Keratinocyte (primary cell): Measurements from ENCODE around the gene BLMH. TPM values are rescaled to one million over a fixed set of nuclear protein-coding genes. Genes with fewer than 3 reads are reported as not detected.

Experiments used
- DNase-seq: peaks from one replicate; pipeline ENCODE4 v3.0.0-alpha.2; 2011; ENCODE audit warnings: low read depth, missing footprints, low spot score
- FAIRE-seq: peaks from 2 replicates; lab custom pipeline; 2011; peaks lifted over from hg19 to GRCh38; lab: Jason Lieb, UNC
- H2AFZ ChIP-seq: 2 replicates; pipeline ENCODE4 v1.6.0; 2012; ENCODE audit warnings: low read length, control low read depth, inconsistent platforms; ENCODE audit not compliant: control insufficient read depth
- H3K27ac ChIP-seq: 2 replicates; pipeline ENCODE4 v1.5.1; 2011; ENCODE audit warnings: low read length; ENCODE audit not compliant: control insufficient read depth, insufficient read depth
- H3K27me3 ChIP-seq: 3 replicates; pipeline ENCODE4 v1.6.0; 2011; ENCODE audit warnings: low read length; ENCODE audit not compliant: control insufficient read depth, insufficient read depth; ENCODE audit errors: extremely low read depth
- H3K36me3 ChIP-seq, 2 experiments: 2 replicates in 1 of 2; 3 replicates in 1 of 2; pipeline ENCODE4 v1.5.1; 2011; ENCODE audit warnings: low read length in 2 of 2, mild to moderate bottlenecking in 1 of 2; ENCODE audit not compliant: control insufficient read depth in 2 of 2, insufficient read depth in 2 of 2; ENCODE audit errors: extremely low read depth in 1 of 2
- H3K4me1 ChIP-seq: 3 replicates; pipeline ENCODE4 v1.5.1; 2011; ENCODE audit warnings: low read length; ENCODE audit not compliant: control insufficient read depth, insufficient read depth; ENCODE audit errors: extremely low read depth
- H3K4me2 ChIP-seq: 3 replicates; pipeline ENCODE4 v1.6.0; 2011; ENCODE audit warnings: low read depth, low read length; ENCODE audit not compliant: control insufficient read depth, insufficient read depth; ENCODE audit errors: extremely low read depth
- H3K4me3 ChIP-seq, 3 experiments: fragments of 200-600 bp in 1 of 3; sonication (generic) in 1 of 3; 2 replicates in 2 of 3; 3 replicates in 1 of 3; pipeline ENCODE4 v1.5.1; 2011 to 2016; ENCODE audit warnings: low read length in 3 of 3, mild to moderate bottlenecking in 3 of 3, control low read depth in 2 of 3, inconsistent platforms in 1 of 3, low read depth in 1 of 3, mixed read lengths in 1 of 3, mixed run types in 1 of 3, moderate library complexity in 1 of 3; ENCODE audit not compliant: control insufficient read depth in 2 of 3, insufficient read depth in 2 of 3; ENCODE audit errors: extremely low read depth in 1 of 3
- H3K79me2 ChIP-seq: 2 replicates; pipeline ENCODE4 v1.6.0; 2012; ENCODE audit warnings: low read length; ENCODE audit not compliant: control insufficient read depth, insufficient read depth
- H3K9ac ChIP-seq: 3 replicates; pipeline ENCODE4 v1.6.0; 2011; ENCODE audit warnings: low read length; ENCODE audit not compliant: control insufficient read depth, insufficient read depth; ENCODE audit errors: extremely low read depth
- H3K9me1 ChIP-seq: 3 replicates; pipeline ENCODE4 v1.6.0; 2011; ENCODE audit warnings: low read length; ENCODE audit not compliant: control insufficient read depth, insufficient read depth; ENCODE audit errors: extremely low read depth
- H3K9me3 ChIP-seq: 2 replicates; pipeline ENCODE4 v1.5.1; 2012; ENCODE audit warnings: low read depth, low read length; ENCODE audit not compliant: control insufficient read depth
- H4K20me1 ChIP-seq: 3 replicates; pipeline ENCODE4 v1.6.0; 2011; ENCODE audit warnings: low read length; ENCODE audit not compliant: control insufficient read depth, insufficient read depth; ENCODE audit errors: extremely low read depth
- CTCF ChIP-seq, 3 experiments: IDR thresholded peaks in 1 of 3; conservative IDR thresholded peaks in 1 of 3; optimal IDR thresholded peaks in 1 of 3; 2 replicates in 2 of 3; 3 replicates in 1 of 3; pipeline versions ENCODE3 to v1.5.1; 2011; ENCODE audit warnings: low read length in 3 of 3, mild to moderate bottlenecking in 3 of 3, moderate library complexity in 2 of 3, control low read depth in 1 of 3, inconsistent platforms in 1 of 3; ENCODE audit not compliant: insufficient read depth in 2 of 3; ENCODE audit errors: extremely low read depth in 1 of 3
- EZH2 ChIP-seq: IDR thresholded peaks from one replicate; pipeline ENCODE4 v1.6.1; 2012; ENCODE audit warnings: inconsistent platforms, mild to moderate bottlenecking, low read length, moderate library complexity
- dilution Hi-C: fragments of 300-500 bp; cut with MboI; formaldehyde crosslinking; loops from one replicate; pipeline ENCODE4 v1.7.0; 2020; ENCODE audit warnings: low sequenced_read_pairs; ENCODE audit not compliant: extremely low pct_ligation_motif_present
- polyA plus RNA-seq, 5 experiments: library from polyadenylated mRNA; depleted of rRNA in 3 of 5; stranded (reverse) in 3 of 5; stranded (forward) in 1 of 5; unstranded in 1 of 5; fragments of >200 nt; gene quantifications; 1 replicate in 1 of 5; 2 replicates in 3 of 5; 3 replicates in 1 of 5; pipeline versions ENCODE4 v1.2.1 to v1.2.3, GENCODE V29; 2011 to 2012; ENCODE audit warnings: missing spikeins in 2 of 5, low read depth in 1 of 5, low replicate concordance in 1 of 5

The BLMH gene
- polyA plus RNA-seq, 1 donor (not counting 4 experiments of a cell fraction or from before 2014, with no cell fraction given) = 4.2 TPM

- Histone ChIP-seq H3K27ac (no peak overlapping the region), H3K4me3 (no peak overlapping the region), H2AFZ (no peak overlapping the region), H3K9me3 (no peaks in the 10 kb centered on the region), H3K9me1 (no peaks in the 10 kb centered on the region), H3K79me2 (no peaks in the 10 kb centered on the region), H4K20me1 (no peaks in the 10 kb centered on the region), H3K4me2 (no peak overlapping the region), H3K9ac (no peak overlapping the region), H3K4me1 (peaks cover 2% of the 10 kb centered on the region), H3K36me3 (no peaks in the 10 kb centered on the region), H3K27me3 (peaks cover 22% of the 10 kb centered on the region)
- dilution Hi-C loops = no loop called here
- DNase-seq (no peak), FAIRE-seq (no peak)
- TF ChIP-seq EZH2 (no peak), CTCF (optimal IDR thresholded peaks at IDR 0.05 in 1 of 3, IDR thresholded peaks at IDR 0.05 in 1 of 3, conservative IDR thresholded peaks at IDR 0.05 in 1 of 3; ENCODE audit: extremely low read depth in 1 of 3, insufficient read depth in 2 of 3, low read length in 3 of 3) (no peak)
Measured at GRCh38 chr17:30318155-30318554, 26.4 kb upstream of the BLMH start.

GRCh38 chr17:30316736-30317135, 25.0 kb upstream of the BLMH start:
- no peak overlapping the region for H3K27ac ChIP-seq
- no peaks in the 10 kb centered on the region for H3K4me1 ChIP-seq
- no peak overlapping the region for H3K4me3 ChIP-seq
- TF ChIP-seq CTCF (optimal IDR thresholded peaks at IDR 0.05 in 1 of 3, IDR thresholded peaks at IDR 0.05 in 1 of 3, conservative IDR thresholded peaks at IDR 0.05 in 1 of 3; ENCODE audit: extremely low read depth in 1 of 3, insufficient read depth in 2 of 3, low read length in 3 of 3) (no peak), EZH2 (no peak)
- FAIRE-seq (no peak), DNase-seq (no peak)
- H3K36me3 ChIP-seq = no peaks in the 10 kb centered on the region
- no peak overlapping the region for H3K4me2 ChIP-seq
- peaks cover 20% of the 10 kb centered on the region for H3K27me3 ChIP-seq
- dilution Hi-C loops = no loop called here
- H2AFZ ChIP-seq = no peak overlapping the region
- H3K9me3 ChIP-seq = no peaks in the 10 kb centered on the region
- no peaks in the 10 kb centered on the region for H3K9me1 ChIP-seq
- no peaks in the 10 kb centered on the region for H3K79me2 ChIP-seq
- H3K9ac ChIP-seq = no peak overlapping the region
- H4K20me1 ChIP-seq = no peaks in the 10 kb centered on the region
